Measurements from ENCODE around the gene HCN1. TPM values are rescaled to one million over a fixed set of nuclear protein-coding genes. Genes with fewer than 3 reads are reported as not detected.
"Not testable (repeated sequence)": the region's sequence is repeated elsewhere in the genome, so short reads cannot be mapped to it uniquely, and the experiment has no call there.

HCN1 gene
- total RNA-seq, 1 donor from 2014 or later, result not detected

DNA sequence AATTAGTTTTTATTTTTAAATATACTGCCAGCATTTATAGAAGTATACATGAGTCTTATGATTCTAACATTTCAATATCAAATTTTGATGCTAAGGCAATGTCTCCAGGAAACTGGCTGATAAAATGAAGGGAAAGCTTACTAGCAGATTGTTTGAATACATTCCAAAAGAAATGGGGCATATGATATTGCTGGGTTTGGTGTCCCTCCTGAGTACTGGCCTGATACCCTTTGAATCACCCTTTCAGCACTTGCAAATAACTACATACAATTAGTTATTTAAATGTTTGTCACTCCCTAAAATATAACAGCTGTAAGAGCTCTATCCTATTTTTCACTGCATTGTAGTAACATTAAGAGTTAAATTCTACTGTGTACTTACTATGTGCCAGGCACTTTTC lies 360.8 kb downstream of the HCN1 start:
- DNase-seq (ENCODE audit: low spot score), result no peak
- H3K4me1 Mint-ChIP-seq (ENCODE audit: low read depth), result no peaks in the 10 kb centered on the region
- TF ChIP-seq CTCF (IDR thresholded peaks at IDR 0.05), result no peak
- H3K9me3 Mint-ChIP-seq (ENCODE audit: low read depth), result no peaks in the 10 kb centered on the region
- H3K4me3 Mint-ChIP-seq (ENCODE audit: unreplicated experiment), result no peak overlapping the region
- H3K27me3 Mint-ChIP-seq (ENCODE audit: low read depth), result no peaks in the 10 kb centered on the region
- no peak overlapping the region for H3K27ac Mint-ChIP-seq (ENCODE audit: unreplicated experiment)
- no peaks in the 10 kb centered on the region for H3K36me3 Mint-ChIP-seq (ENCODE audit: low read depth)

- Mint-ChIP-seq H3K27me3 (ENCODE audit: low read depth) (no peaks in the 10 kb centered on the region), H3K27ac (ENCODE audit: unreplicated experiment) (no peak overlapping the region), H3K9me3 (ENCODE audit: low read depth) (no peaks in the 10 kb centered on the region), H3K4me3 (ENCODE audit: unreplicated experiment) (no peak overlapping the region), H3K4me1 (ENCODE audit: low read depth) (no peaks in the 10 kb centered on the region), H3K36me3 (ENCODE audit: low read depth) (no peaks in the 10 kb centered on the region)
- no peak for DNase-seq (ENCODE audit: low spot score)
- no peak for TF ChIP-seq CTCF (IDR thresholded peaks at IDR 0.05)
Observed at GRCh38 chr5:45334939-45335338, 361.2 kb downstream of the HCN1 start.

DNA sequence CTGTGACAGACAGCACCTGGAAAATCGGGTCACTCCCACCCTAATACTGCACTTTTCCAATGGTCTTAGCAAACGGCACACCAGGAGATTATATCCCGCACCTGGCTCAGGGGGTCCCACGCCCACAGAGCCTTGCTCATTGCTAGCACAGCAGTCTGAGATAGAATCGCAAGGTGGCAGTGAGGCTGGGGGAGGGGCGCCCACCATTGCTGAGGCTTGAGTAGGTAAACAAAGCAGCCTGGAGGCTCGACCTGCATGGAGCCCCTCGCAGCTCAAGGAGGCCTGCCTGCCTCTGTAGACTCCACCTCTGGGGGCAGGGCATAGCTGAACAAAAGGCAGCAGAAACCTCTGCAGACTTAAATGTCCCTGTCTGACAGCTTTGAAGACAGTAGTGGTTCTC lies 383.6 kb downstream of the HCN1 start:
- peaks cover 40% of the 10 kb centered on the region for H3K9me3 Mint-ChIP-seq (ENCODE audit: low read depth)
- not testable (repeated sequence) for DNase-seq (ENCODE audit: low spot score); H3K36me3 Mint-ChIP-seq (ENCODE audit: low read depth); H3K4me3 Mint-ChIP-seq (ENCODE audit: unreplicated experiment); H3K27me3 Mint-ChIP-seq (ENCODE audit: low read depth); H3K27ac Mint-ChIP-seq (ENCODE audit: unreplicated experiment); H3K4me1 Mint-ChIP-seq (ENCODE audit: low read depth)

GRCh38 chr5:45295231-45295630 lies 400.9 kb downstream of the HCN1 start:
- no peak for DNase-seq (ENCODE audit: low spot score)
- no peak for TF ChIP-seq CTCF (IDR thresholded peaks at IDR 0.05)
- Mint-ChIP-seq H3K4me1 (ENCODE audit: low read depth) (no peaks in the 10 kb centered on the region), H3K4me3 (ENCODE audit: unreplicated experiment) (no peak overlapping the region), H3K27ac (ENCODE audit: unreplicated experiment) (no peak overlapping the region), H3K27me3 (ENCODE audit: low read depth) (no peaks in the 10 kb centered on the region), H3K36me3 (ENCODE audit: low read depth) (no peaks in the 10 kb centered on the region), H3K9me3 (ENCODE audit: low read depth) (peaks cover 20% of the 10 kb centered on the region)

DNA sequence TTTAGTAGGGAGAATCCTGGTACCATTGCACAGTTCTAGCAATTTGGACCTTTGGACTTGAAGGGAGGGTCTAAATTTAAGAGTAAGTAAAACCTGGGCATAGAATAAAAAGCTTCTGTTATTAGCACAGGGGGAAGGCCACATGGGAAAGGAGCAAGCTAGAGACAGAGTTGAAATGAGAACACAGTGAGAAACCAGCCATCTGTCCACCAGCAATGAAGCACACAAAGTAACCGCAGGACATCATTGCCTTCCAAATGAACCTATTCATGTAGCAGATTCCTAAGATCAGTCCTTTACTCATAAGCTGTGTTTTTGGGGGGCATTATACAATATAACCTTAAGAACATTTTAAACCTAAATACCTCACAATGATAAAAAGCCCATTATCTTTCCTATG lies 407.4 kb downstream of the HCN1 start:
- no peak overlapping the region for H3K27ac Mint-ChIP-seq (ENCODE audit: unreplicated experiment)

More for the DNA sequence above, 407.4 kb downstream of the HCN1 start:
- no peak for TF ChIP-seq CTCF (IDR thresholded peaks at IDR 0.05)
- Mint-ChIP-seq H3K9me3 (ENCODE audit: low read depth) (peaks cover 3% of the 10 kb centered on the region), H3K27me3 (ENCODE audit: low read depth) (no peaks in the 10 kb centered on the region), H3K4me3 (ENCODE audit: unreplicated experiment) (no peak overlapping the region), H3K4me1 (ENCODE audit: low read depth) (no peaks in the 10 kb centered on the region), H3K36me3 (ENCODE audit: low read depth) (no peaks in the 10 kb centered on the region)
- DNase-seq (ENCODE audit: low spot score), result no peak
